Thyroid gland (tissue), 4 donors: Measurements from ENCODE around the gene NR6A1. TPM values are rescaled to one million over a fixed set of nuclear protein-coding genes. Genes with fewer than 3 reads are reported as not detected.

Source experiments
- DNase-seq, 2 donors: peaks; one replicate each; pipeline ENCODE4 v3.0.0-alpha.2; 2019
- H3K27ac ChIP-seq, 3 donors: fragments of 200-600 bp; sonication (generic); 1 replicate in 2 of 3; 2 replicates in 1 of 3; pipeline ENCODE4 v1.5.1; 2016 to 2019; ENCODE audit warnings: mild to moderate bottlenecking in 1 of 3, moderate library complexity in 1 of 3
- H3K27me3 ChIP-seq: fragments of 200-600 bp; sonication (generic); one replicate; pipeline ENCODE4 v1.5.1; 2019
- H3K36me3 ChIP-seq, 2 donors: fragments of 200-600 bp; sonication (generic); one replicate each; pipeline ENCODE4 v1.5.1; 2016 to 2019
- H3K4me1 ChIP-seq, 2 donors: fragments of 200-600 bp; sonication (generic); one replicate each; pipeline ENCODE4 v1.5.1; 2017 to 2019
- H3K4me3 ChIP-seq, 3 donors: fragments of 200-600 bp; sonication (generic); replicated peaks in 1 of 3; 1 replicate in 2 of 3; 2 replicates in 1 of 3; pipeline ENCODE4 v1.5.1; 2016; ENCODE audit warnings: mild to moderate bottlenecking in 1 of 3
- H3K9me3 ChIP-seq: fragments of 200-600 bp; sonication (generic); one replicate; pipeline ENCODE4 v1.5.1; 2017
- CTCF ChIP-seq, 6 experiments: fragments of 200-600 bp in 3 of 6; fragments of 450-650 bp in 3 of 6; sonication (generic) in 3 of 6; IDR thresholded peaks; one replicate each; pipeline ENCODE4 v1.5.1; 2016 to 2019; ENCODE audit warnings: antibody characterized with exemption in 6 of 6, mild to moderate bottlenecking in 2 of 6, inconsistent platforms in 1 of 6, moderate library complexity in 1 of 6
- POLR2A ChIP-seq, 2 donors: fragments of 450-650 bp; IDR thresholded peaks; one replicate each; pipeline ENCODE4 v1.6.1; 2017; ENCODE audit warnings: antibody characterized with exemption in 2 of 2, mild to moderate bottlenecking in 2 of 2, moderate library complexity in 1 of 2
- WGBS, 2 donors: methylation state at CpG; one replicate each; pipeline ENCODE4 v1.1.5; 2017; 5-methylcytosine and 5-hydroxymethylcytosine counted together
- intact Hi-C: fragments of 100-400 bp; cut with DNase I; formaldehyde crosslinking; loops from one replicate; pipeline ENCODE4 v1.15.1; 2023
- total RNA-seq, 4 donors: library from RNA; depleted of rRNA; stranded (reverse); fragments of >200 nt; gene quantifications; one replicate each; pipeline ENCODE4 v1.2.3, GENCODE V29; 2016

NR6A1 gene
- total RNA-seq, 4 donors from 2014 or later: 15.3 to 25.0 (median 19.3) TPM

- intact Hi-C loops: no loop called here
- Histone ChIP-seq H3K9me3 (no peaks in the 10 kb centered on the region), H3K4me3 (no peak overlapping the region), H3K36me3 (no peaks in the 10 kb centered on the region), H3K27ac (no peak overlapping the region), H3K27me3 (no peaks in the 10 kb centered on the region), H3K4me1 (peaks cover 23 to 45% of the 10 kb centered on the region in 2 donors)
- DNase-seq: no peak
- 69 to 87% methylated on average over 4 of the region's 4 CpGs for WGBS, 2 donors
- no peak for TF ChIP-seq POLR2A (IDR thresholded peaks at IDR 0.05)
- TF ChIP-seq CTCF (IDR thresholded peaks at IDR 0.05): no peak
Measured at GRCh38 chr9:124661271-124661670, 109.8 kb downstream of the NR6A1 start.

- intact Hi-C loops: no loop called here
- H3K4me1 ChIP-seq: peaks cover 23 to 45% of the 10 kb centered on the region in 2 donors
- H3K36me3 ChIP-seq: no peaks in the 10 kb centered on the region
- DNase-seq: peak in 1 of 2 donors; percentile 42
- 3% methylated on average over 11 of the region's 11 CpGs for WGBS, 2 donors
- H3K9me3 ChIP-seq: no peaks in the 10 kb centered on the region
- TF ChIP-seq CTCF (IDR thresholded peaks at IDR 0.05): no peak
- no peak for TF ChIP-seq POLR2A (IDR thresholded peaks at IDR 0.05)
- peak overlapping the region in 2 of 3 donors; percentile 18 to 30 for H3K4me3 ChIP-seq
- peak overlapping the region; percentile 79 to 84 (median 81) for H3K27ac ChIP-seq
- no peaks in the 10 kb centered on the region for H3K27me3 ChIP-seq
Measured at GRCh38 chr9:124660341-124660801, 110.7 kb downstream of the NR6A1 start.

- Histone ChIP-seq H3K27me3 (no peaks in the 10 kb centered on the region), H3K4me3 (peak overlapping the region in 2 of 3 donors; percentile 27 to 30), H3K36me3 (no peaks in the 10 kb centered on the region), H3K9me3 (no peaks in the 10 kb centered on the region), H3K4me1 (peaks cover 23 to 40% of the 10 kb centered on the region in 2 donors), H3K27ac (peak overlapping the region; percentile 79 to 84 (median 81))
- intact Hi-C loops: no loop called here
- 1% methylated on average over 13 to 15 of the region's 15 CpGs for WGBS, 2 donors
- DNase-seq: peak; percentile 91
- TF ChIP-seq CTCF (IDR thresholded peaks at IDR 0.05) (no peak), POLR2A (IDR thresholded peaks at IDR 0.05) (peak in 1 of 2 donors; percentile 29)
Measured at GRCh38 chr9:124659099-124659659, 111.9 kb downstream of the NR6A1 start.

- intact Hi-C loops: no loop called here
- peak overlapping the region in 2 of 3 donors; percentile 27 to 30 for H3K4me3 ChIP-seq
- no peaks in the 10 kb centered on the region for H3K27me3 ChIP-seq
- peaks cover 16 to 34% of the 10 kb centered on the region in 2 donors for H3K4me1 ChIP-seq
- TF ChIP-seq CTCF (IDR thresholded peaks at IDR 0.05): no peak
- TF ChIP-seq POLR2A (IDR thresholded peaks at IDR 0.05): peak; percentile 42 to 88
- H3K9me3 ChIP-seq: no peaks in the 10 kb centered on the region
- DNase-seq: peak; percentile 87
- no peaks in the 10 kb centered on the region for H3K36me3 ChIP-seq
- H3K27ac ChIP-seq: peak overlapping the region; percentile 79 to 84 (median 81)
- 1 to 3% methylated on average over 14 of the region's 14 CpGs for WGBS, 2 donors
Measured at GRCh38 chr9:124658165-124659017, 112.7 kb downstream of the NR6A1 start.

DNA sequence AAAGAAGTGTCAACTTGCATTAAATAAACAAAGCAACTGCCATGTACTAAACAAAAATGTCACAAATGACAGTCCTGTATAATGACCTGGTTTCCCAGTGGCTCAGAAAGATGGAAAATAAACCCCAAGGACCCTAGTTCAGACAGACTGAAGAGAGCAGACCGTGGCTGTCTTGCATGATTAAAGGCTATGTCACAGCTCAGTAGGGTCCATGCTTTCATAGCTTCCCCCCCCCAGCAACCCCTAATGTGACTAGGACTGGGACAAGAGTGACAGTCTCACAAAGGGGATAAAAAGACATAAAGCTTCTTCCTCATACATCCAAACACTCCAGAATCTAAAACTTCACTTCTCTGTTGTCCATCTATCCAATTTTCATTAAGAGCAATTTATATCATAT lies 113.6 kb downstream of the NR6A1 start:
- intact Hi-C loops: no loop called here
- Histone ChIP-seq H3K27ac (peak overlapping the region; percentile 40 to 84 (median 81)), H3K27me3 (no peaks in the 10 kb centered on the region), H3K4me1 (peaks cover 13 to 33% of the 10 kb centered on the region in 2 donors), H3K36me3 (no peaks in the 10 kb centered on the region), H3K4me3 (no peak overlapping the region), H3K9me3 (no peaks in the 10 kb centered on the region)
- peak in 1 of 2 donors; percentile 14 for DNase-seq
- TF ChIP-seq POLR2A (IDR thresholded peaks at IDR 0.05) (no peak), CTCF (IDR thresholded peaks at IDR 0.05) (no peak)
- WGBS, 2 donors: 54 to 70% methylated on average over 1 of the region's 1 CpG
